Measurements from ENCODE around the gene RTF1.
"Not testable (repeated sequence)": the region's sequence is repeated elsewhere in the genome, so short reads cannot be mapped to it uniquely, and the experiment has no call there.

DNA sequence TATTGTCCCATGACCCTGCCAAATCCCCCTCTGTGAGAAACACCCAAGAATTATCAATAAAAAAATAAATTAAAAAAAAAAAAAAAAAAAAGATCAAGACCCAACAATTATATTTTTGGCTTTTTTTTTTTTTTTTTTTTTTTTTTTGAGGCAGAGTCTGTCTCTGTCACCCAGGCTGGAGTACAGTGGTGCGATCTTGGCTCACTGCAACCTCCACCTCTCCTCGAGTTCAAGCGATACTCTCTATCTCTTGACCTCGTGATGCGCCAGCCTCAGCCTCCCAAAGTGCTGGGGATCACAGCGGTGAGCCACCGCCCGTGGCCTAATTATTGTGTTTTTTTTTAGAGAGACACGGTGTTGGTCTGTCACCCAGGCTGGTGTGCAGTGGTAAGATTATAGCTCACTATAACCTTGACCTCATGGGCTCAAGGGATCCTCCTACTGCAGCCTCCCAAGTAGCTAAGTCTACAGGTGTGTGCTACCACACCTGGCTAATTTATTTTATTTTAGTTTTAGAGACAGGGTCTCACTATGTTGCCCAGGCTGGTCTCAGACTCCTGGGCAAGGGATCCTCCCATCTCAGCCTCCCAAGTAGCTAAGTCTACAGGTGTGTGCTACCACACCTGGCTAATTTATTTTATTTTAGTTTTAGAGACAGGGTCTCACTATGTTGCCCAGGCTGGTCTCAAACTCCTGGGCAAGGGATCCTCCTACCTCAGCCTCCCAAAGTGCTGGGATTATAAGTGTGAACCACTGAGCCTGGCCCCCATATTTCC is 32.7 kb upstream of the RTF1 start:
- TF ChIP-seq, protein P1, sequence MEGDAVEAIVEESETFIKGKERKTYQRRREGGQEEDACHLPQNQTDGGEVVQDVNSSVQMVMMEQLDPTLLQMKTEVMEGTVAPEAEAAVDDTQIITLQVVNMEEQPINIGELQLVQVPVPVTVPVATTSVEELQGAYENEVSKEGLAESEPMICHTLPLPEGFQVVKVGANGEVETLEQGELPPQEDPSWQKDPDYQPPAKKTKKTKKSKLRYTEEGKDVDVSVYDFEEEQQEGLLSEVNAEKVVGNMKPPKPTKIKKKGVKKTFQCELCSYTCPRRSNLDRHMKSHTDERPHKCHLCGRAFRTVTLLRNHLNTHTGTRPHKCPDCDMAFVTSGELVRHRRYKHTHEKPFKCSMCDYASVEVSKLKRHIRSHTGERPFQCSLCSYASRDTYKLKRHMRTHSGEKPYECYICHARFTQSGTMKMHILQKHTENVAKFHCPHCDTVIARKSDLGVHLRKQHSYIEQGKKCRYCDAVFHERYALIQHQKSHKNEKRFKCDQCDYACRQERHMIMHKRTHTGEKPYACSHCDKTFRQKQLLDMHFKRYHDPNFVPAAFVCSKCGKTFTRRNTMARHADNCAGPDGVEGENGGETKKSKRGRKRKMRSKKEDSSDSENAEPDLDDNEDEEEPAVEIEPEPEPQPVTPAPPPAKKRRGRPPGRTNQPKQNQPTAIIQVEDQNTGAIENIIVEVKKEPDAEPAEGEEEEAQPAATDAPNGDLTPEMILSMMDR (IDR thresholded peaks at IDR 0.05): not testable (repeated sequence)
- not testable (repeated sequence) for TF ChIP-seq EZH2, EZH2phosphoT487 (IDR thresholded peaks at IDR 0.05)

Data from neural progenitor cell (in vitro differentiated cells).